Astrocyte (in vitro differentiated cells and primary cell): ENCODE results near the gene ARMC9. TPM values are rescaled to one million over a fixed set of nuclear protein-coding genes. Genes with fewer than 3 reads are reported as not detected.
A peak's percentile ranks its signal among the peaks of the same experiment; 100 is the strongest.

Experiments used
- DNase-seq: peaks from one replicate; pipeline ENCODE4 v3.0.0-alpha.2; 2010; ENCODE audit warnings: low read depth
- FAIRE-seq: peaks from 2 replicates; lab custom pipeline; 2011; peaks lifted over from hg19 to GRCh38; lab: Jason Lieb, UNC
- H2AFZ ChIP-seq: 2 replicates; pipeline ENCODE4 v1.6.0; 2012; ENCODE audit warnings: low read depth, low read length, inconsistent platforms
- H3K27ac ChIP-seq: 2 replicates; pipeline ENCODE4 v1.5.1; 2011; ENCODE audit warnings: low read depth, low read length, inconsistent platforms
- H3K27me3 ChIP-seq: 2 replicates; pipeline ENCODE4 v1.6.0; 2011; ENCODE audit warnings: low read length, inconsistent platforms; ENCODE audit not compliant: insufficient read depth
- H3K36me3 ChIP-seq: 2 replicates; pipeline ENCODE4 v1.5.1; 2011; ENCODE audit warnings: low read length, inconsistent platforms; ENCODE audit not compliant: insufficient read depth
- H3K4me1 ChIP-seq: 2 replicates; pipeline ENCODE4 v1.5.1; 2011; ENCODE audit warnings: low read length, inconsistent platforms; ENCODE audit not compliant: insufficient read depth
- H3K4me2 ChIP-seq: 2 replicates; pipeline ENCODE4 v1.6.0; 2012; ENCODE audit warnings: low read length, inconsistent platforms
- H3K4me3 ChIP-seq: 2 replicates; pipeline ENCODE4 v1.5.1; 2011; ENCODE audit warnings: low read depth, mild to moderate bottlenecking, low read length, inconsistent platforms; ENCODE audit not compliant: insufficient read depth
- H3K79me2 ChIP-seq: 2 replicates; pipeline ENCODE4 v1.6.0; 2012; ENCODE audit warnings: mild to moderate bottlenecking, low read length, inconsistent platforms; ENCODE audit not compliant: insufficient read depth
- H3K9ac ChIP-seq: 2 replicates; pipeline ENCODE4 v1.6.0; 2012; ENCODE audit warnings: mild to moderate bottlenecking, low read length, inconsistent platforms
- H3K9me3 ChIP-seq: 2 replicates; pipeline ENCODE4 v1.5.1; 2012; ENCODE audit warnings: low read depth, mild to moderate bottlenecking, low read length, inconsistent platforms; ENCODE audit not compliant: insufficient read depth
- H4K20me1 ChIP-seq: 2 replicates; pipeline ENCODE4 v1.6.0; 2012; ENCODE audit warnings: low read length, inconsistent platforms; ENCODE audit not compliant: insufficient read depth
- H3K27ac Mint-ChIP-seq: one replicate; pipeline ENCODE4 v1.8.0; 2021; ENCODE audit warnings: mild to moderate bottlenecking, mixed read lengths; ENCODE audit not compliant: unreplicated experiment
- H3K27me3 Mint-ChIP-seq: one replicate; pipeline ENCODE4 v1.8.0; 2021; ENCODE audit warnings: low read depth, mixed read lengths; ENCODE audit not compliant: unreplicated experiment
- H3K36me3 Mint-ChIP-seq: one replicate; pipeline ENCODE4 v1.8.0; 2021; ENCODE audit warnings: low read depth, mixed read lengths; ENCODE audit not compliant: unreplicated experiment
- H3K4me1 Mint-ChIP-seq: one replicate; pipeline ENCODE4 v1.8.0; 2021; ENCODE audit warnings: low read depth, mixed read lengths; ENCODE audit not compliant: unreplicated experiment
- H3K4me3 Mint-ChIP-seq: one replicate; pipeline ENCODE4 v1.8.0; 2021; ENCODE audit warnings: mild to moderate bottlenecking, moderate library complexity, mixed read lengths; ENCODE audit not compliant: unreplicated experiment
- H3K9me3 Mint-ChIP-seq: one replicate; pipeline ENCODE4 v1.8.0; 2021; ENCODE audit warnings: mild to moderate bottlenecking, mixed read lengths; ENCODE audit not compliant: unreplicated experiment
- EZH2 ChIP-seq: IDR thresholded peaks from 2 replicates; pipeline ENCODE4 v1.6.1; 2012; ENCODE audit warnings: mild to moderate bottlenecking, low read length, inconsistent platforms; ENCODE audit not compliant: insufficient read depth
- total RNA-seq: library from RNA; stranded (reverse); gene quantifications from 2 replicates; pipeline ENCODE4 v1.2.1, GENCODE V29; 2021
- TF ChIP-seq, protein P1 (sequence below): IDR thresholded peaks from 2 replicates; pipeline ENCODE4 v1.5.1; 2011; ENCODE audit warnings: low read depth, mild to moderate bottlenecking, inconsistent platforms, low read length, moderate library complexity; ENCODE audit not compliant: insufficient read depth

ARMC9 gene
- total RNA-seq, 1 donor from 2014 or later = 52.4 TPM

DNA sequence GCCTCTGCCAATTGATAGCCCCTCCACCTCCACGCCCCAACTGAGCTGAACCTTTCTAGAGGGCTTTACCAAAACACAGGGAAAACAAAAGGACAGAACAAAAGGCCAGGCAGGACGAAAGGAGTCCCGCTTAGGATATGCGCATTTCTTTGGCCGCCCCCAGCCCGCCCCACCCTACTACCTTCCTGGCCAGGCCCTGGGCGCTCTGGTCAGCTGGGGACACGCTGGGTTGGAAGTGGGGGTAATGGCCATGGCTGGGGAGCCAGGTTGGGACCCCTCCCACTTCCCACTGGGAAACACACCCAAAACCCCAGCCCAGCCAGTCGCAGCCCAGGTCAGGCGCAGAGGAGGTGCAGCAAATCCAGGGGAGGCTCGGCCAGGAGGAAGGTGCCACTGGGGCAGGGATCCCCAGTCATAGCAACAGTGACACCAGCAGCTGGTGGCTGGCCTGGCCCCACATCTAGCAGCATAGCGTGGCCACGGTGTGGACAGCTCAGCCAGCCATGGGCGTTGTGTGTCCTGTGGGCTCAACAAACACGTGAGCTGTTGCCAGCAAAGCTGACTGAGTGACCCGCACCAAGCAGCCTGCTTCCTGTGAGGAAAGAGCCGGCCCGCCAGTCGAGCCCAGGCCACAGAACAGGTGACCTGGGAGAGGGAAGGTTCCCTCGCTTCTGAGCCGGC lies 172.5 kb downstream of the ARMC9 start:
- no peak overlapping the region for H3K4me3 Mint-ChIP-seq
- Histone ChIP-seq H3K27ac (no peak overlapping the region), H3K4me1 (no peaks in the 10 kb centered on the region), H3K4me3 (no peak overlapping the region), H3K9ac (no peak overlapping the region), H3K9me3 (no peaks in the 10 kb centered on the region), H3K36me3 (no peaks in the 10 kb centered on the region), H2AFZ (no peak overlapping the region), H3K27me3 (no peaks in the 10 kb centered on the region), H4K20me1 (no peaks in the 10 kb centered on the region), H3K4me2 (no peak overlapping the region), H3K79me2 (no peaks in the 10 kb centered on the region)
- peaks cover 6% of the 10 kb centered on the region for H3K4me1 Mint-ChIP-seq
- peaks cover 4% of the 10 kb centered on the region for H3K36me3 Mint-ChIP-seq
- H3K27me3 Mint-ChIP-seq = peaks cover 6% of the 10 kb centered on the region
- DNase-seq (no peak), FAIRE-seq (no peak)
- no peak overlapping the region for H3K27ac Mint-ChIP-seq
- H3K9me3 Mint-ChIP-seq = no peaks in the 10 kb centered on the region
- TF ChIP-seq, protein P1, sequence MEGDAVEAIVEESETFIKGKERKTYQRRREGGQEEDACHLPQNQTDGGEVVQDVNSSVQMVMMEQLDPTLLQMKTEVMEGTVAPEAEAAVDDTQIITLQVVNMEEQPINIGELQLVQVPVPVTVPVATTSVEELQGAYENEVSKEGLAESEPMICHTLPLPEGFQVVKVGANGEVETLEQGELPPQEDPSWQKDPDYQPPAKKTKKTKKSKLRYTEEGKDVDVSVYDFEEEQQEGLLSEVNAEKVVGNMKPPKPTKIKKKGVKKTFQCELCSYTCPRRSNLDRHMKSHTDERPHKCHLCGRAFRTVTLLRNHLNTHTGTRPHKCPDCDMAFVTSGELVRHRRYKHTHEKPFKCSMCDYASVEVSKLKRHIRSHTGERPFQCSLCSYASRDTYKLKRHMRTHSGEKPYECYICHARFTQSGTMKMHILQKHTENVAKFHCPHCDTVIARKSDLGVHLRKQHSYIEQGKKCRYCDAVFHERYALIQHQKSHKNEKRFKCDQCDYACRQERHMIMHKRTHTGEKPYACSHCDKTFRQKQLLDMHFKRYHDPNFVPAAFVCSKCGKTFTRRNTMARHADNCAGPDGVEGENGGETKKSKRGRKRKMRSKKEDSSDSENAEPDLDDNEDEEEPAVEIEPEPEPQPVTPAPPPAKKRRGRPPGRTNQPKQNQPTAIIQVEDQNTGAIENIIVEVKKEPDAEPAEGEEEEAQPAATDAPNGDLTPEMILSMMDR = no peak
- no peak for TF ChIP-seq EZH2

DNA sequence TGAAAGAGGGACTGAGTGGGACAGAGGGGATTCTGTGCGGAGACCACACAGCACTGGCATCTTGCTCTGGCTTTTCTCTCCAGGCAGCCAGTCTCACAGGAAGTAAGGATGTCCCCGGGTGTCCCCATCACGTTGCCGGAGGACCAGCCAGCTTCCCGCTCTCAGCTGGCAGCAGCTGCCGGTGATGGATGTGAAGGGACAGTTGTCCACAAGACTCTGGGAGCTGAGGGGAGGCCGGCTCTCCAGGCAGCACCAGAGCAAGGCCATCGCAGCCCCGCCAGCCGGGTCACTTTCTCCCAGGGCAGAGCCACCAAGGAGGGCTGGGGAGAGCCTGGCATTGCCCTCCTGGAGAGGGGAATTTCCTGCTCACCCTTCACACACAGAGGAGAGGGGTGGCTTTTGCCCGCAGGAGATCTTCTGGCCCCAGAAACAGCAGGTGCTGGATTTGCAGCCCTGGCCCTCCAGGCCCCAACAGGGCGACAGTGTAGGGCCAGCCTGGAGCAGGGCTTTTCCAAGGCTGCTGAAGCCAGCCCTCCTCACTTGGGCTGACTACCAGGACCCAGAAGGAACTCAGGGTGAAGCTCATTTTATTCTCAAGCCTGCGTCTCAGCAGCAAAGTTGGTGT lies 173.1 kb downstream of the ARMC9 start:
- Histone ChIP-seq H3K9me3 (no peaks in the 10 kb centered on the region), H3K4me3 (no peak overlapping the region), H3K4me1 (no peaks in the 10 kb centered on the region), H4K20me1 (no peaks in the 10 kb centered on the region), H3K79me2 (no peaks in the 10 kb centered on the region), H3K27ac (no peak overlapping the region), H3K4me2 (no peak overlapping the region), H2AFZ (no peak overlapping the region), H3K27me3 (no peaks in the 10 kb centered on the region), H3K36me3 (no peaks in the 10 kb centered on the region), H3K9ac (no peak overlapping the region)
- Mint-ChIP-seq H3K4me3 (no peak overlapping the region), H3K36me3 (peaks cover 4% of the 10 kb centered on the region), H3K4me1 (peaks cover 6% of the 10 kb centered on the region), H3K27me3 (peaks cover 12% of the 10 kb centered on the region), H3K27ac (no peak overlapping the region), H3K9me3 (no peaks in the 10 kb centered on the region)
- no peak for TF ChIP-seq EZH2
- TF ChIP-seq, protein P1 = no peak
- DNase-seq (no peak), FAIRE-seq (no peak)

DNA sequence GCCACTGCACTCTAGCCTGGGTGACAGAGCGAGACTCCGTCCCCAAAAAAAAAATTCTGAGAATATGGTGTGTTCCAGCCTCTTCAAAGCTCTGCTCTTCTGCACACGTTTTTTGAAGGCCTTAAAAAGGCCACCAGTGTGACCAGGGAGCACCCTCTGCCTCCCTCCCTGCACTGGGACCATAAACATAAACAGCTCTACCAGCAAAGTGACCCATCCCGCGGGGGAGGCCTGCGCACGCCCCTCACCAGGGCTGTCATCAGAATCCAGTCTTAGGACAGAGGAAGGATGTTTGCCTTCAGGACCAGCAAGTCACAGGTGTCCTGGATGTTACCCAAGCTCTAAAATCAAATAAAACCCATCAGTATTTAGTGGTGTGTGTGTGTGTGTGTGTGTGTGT lies 173.9 kb downstream of the ARMC9 start:
- Histone ChIP-seq H3K9ac (no peak overlapping the region), H3K4me1 (no peaks in the 10 kb centered on the region), H3K4me3 (no peak overlapping the region), H3K27ac (no peak overlapping the region), H3K36me3 (no peaks in the 10 kb centered on the region), H3K79me2 (no peaks in the 10 kb centered on the region), H3K4me2 (no peak overlapping the region), H3K27me3 (no peaks in the 10 kb centered on the region), H2AFZ (no peak overlapping the region), H4K20me1 (no peaks in the 10 kb centered on the region), H3K9me3 (no peaks in the 10 kb centered on the region)
- FAIRE-seq (no peak), DNase-seq (no peak)
- Mint-ChIP-seq H3K4me3 (no peak overlapping the region), H3K27me3 (peaks cover 18% of the 10 kb centered on the region), H3K4me1 (peaks cover 6% of the 10 kb centered on the region), H3K36me3 (peaks cover 4% of the 10 kb centered on the region), H3K27ac (peak overlapping the region; percentile 72), H3K9me3 (no peaks in the 10 kb centered on the region)
- TF ChIP-seq, protein P1 = no peak
- no peak for TF ChIP-seq EZH2
